ENCODE measurements around the gene DNAI4.
A peak's percentile ranks its signal among the peaks of the same experiment; 100 is the strongest.
"Not testable (repeated sequence)": the region's sequence is repeated elsewhere in the genome, so short reads cannot be mapped to it uniquely, and the experiment has no call there.

DNAI4 gene

GRCh38 chr1:66924756-66925557, at the start of gene DNAI4, which contains the start of gene MIER1:
DNAI4 (minus strand) TSS chr1:66924856; CDS start chr1:66924831, 25 bp downstream.
MIER1 (plus strand) TSS chr1:66924990; CDS start chr1:66925029, 39 bp downstream.
- peak; percentile 98 for DNase-seq

GRCh38 chr1:66968574-66968973, 43.9 kb upstream of the DNAI4 start:
- no peak for DNase-seq

GRCh38 chr1:66966188-66966873, 41.7 kb upstream of the DNAI4 start:
- not testable (repeated sequence) for DNase-seq

- DNase-seq: no peak
Measured at GRCh38 chr1:66957938-66958337, 33.3 kb upstream of the DNAI4 start.

GRCh38 chr1:66954208-66954607, 29.6 kb upstream of the DNAI4 start:
- no peak for DNase-seq

GRCh38 chr1:66951513-66951912, 26.9 kb upstream of the DNAI4 start:
- DNase-seq: no peak

- no peak for DNase-seq
Measured at GRCh38 chr1:66947267-66947666, 22.6 kb upstream of the DNAI4 start.

GRCh38 chr1:66945316-66945715, 20.7 kb upstream of the DNAI4 start:
- no peak for DNase-seq

- DNase-seq: no peak
Measured at GRCh38 chr1:66944330-66945274, 19.9 kb upstream of the DNAI4 start.

- no peak for DNase-seq
Measured at GRCh38 chr1:66943361-66943969, 18.8 kb upstream of the DNAI4 start.

GRCh38 chr1:66940981-66941380, 16.3 kb upstream of the DNAI4 start:
- DNase-seq: no peak

GRCh38 chr1:66938613-66939012, 14.0 kb upstream of the DNAI4 start:
- no peak for DNase-seq

- no peak for DNase-seq
Measured at GRCh38 chr1:66937529-66938234, 13.0 kb upstream of the DNAI4 start.

- peak; percentile 27 for DNase-seq
Measured at GRCh38 chr1:66933887-66934700, 9.4 kb upstream of the DNAI4 start.

- no peak for DNase-seq
Measured at GRCh38 chr1:66932291-66932690, 7.6 kb upstream of the DNAI4 start.

GRCh38 chr1:66931590-66931989, 6.9 kb upstream of the DNAI4 start:
- peak; percentile 50 for DNase-seq

GRCh38 chr1:66930823-66931174, 6.1 kb upstream of the DNAI4 start:
- no peak for DNase-seq

- DNase-seq: peak; percentile 95
Measured at GRCh38 chr1:66929999-66930822, 5.6 kb upstream of the DNAI4 start.

- DNase-seq: no peak
Measured at GRCh38 chr1:66929691-66929998, 5.0 kb upstream of the DNAI4 start.

- DNase-seq: peak; percentile 32
Measured at GRCh38 chr1:66929146-66929688, 4.6 kb upstream of the DNAI4 start.

Measured in CD4-positive, alpha-beta T cell treated with Interleukin-17A for 1 hour (primary cell).